A549 (cell line): ENCODE results near the gene UXS1. TPM values are rescaled to one million over a fixed set of nuclear protein-coding genes. Genes with fewer than 3 reads are reported as not detected.
"Not testable (repeated sequence)": the region's sequence is repeated elsewhere in the genome, so short reads cannot be mapped to it uniquely, and the experiment has no call there.

Experiments used
- ATAC-seq, 2 experiments: fragments of 200-7000 bp in 1 of 2; fragments of >200 bp in 1 of 2; cut with Nextera tagmentation in 1 of 2; cut with Tn5 transposase in 1 of 2; 3 replicates each; pipeline versions ENCODE4 v1.8.0 to v1.9.1; 2018 to 2020; ENCODE audit warnings: mild to moderate bottlenecking in 1 of 2, moderate library complexity in 1 of 2
- CTCF ChIA-PET: fragments of 300-600 bp; sonication (Branson Sonifier 250); formaldehyde crosslinking; extraction: SDS; loops from one replicate; lab custom pipeline; 2021; ENCODE audit warnings: antibody characterized with exemption, inconsistent platforms; lab: Yijun Ruan, JAX
- POLR2A ChIA-PET: fragments of 350-600 bp; formaldehyde crosslinking; extraction: SDS; loops from one replicate; lab custom pipeline; 2021; ENCODE audit warnings: antibody characterized with exemption, inconsistent platforms; lab: Yijun Ruan, JAX
- DNase-seq, 2 experiments: peaks; one replicate each; pipeline versions ENCODE4 v3.0.0 to v3.0.0-alpha.2; 2011 to 2016; ENCODE audit warnings: low read depth in 1 of 2, low spot score in 1 of 2
- FAIRE-seq: peaks from 2 replicates; lab custom pipeline; 2011; peaks lifted over from hg19 to GRCh38; lab: Jason Lieb, UNC
- H3K27ac ChIP-seq, 2 experiments: fragments of >200 bp; sonication (Bioruptor Twin); formaldehyde crosslinking; 3 replicates each; pipeline ENCODE4 v1.5.1; 2016 to 2017
- H3K4me1 ChIP-seq: fragments of >200 bp; sonication (Bioruptor Twin); formaldehyde crosslinking; 3 replicates; pipeline ENCODE4 v1.6.1; 2016
- H3K4me2 ChIP-seq: fragments of >200 bp; sonication (Bioruptor Twin); formaldehyde crosslinking; 3 replicates; pipeline ENCODE4 v1.6.1; 2016
- H3K4me3 ChIP-seq: fragments of >200 bp; sonication (Bioruptor Twin); formaldehyde crosslinking; 3 replicates; pipeline ENCODE4 v1.5.1; 2016
- H3K9me3 ChIP-seq: fragments of >200 bp; sonication (Bioruptor Twin); formaldehyde crosslinking; 3 replicates; pipeline ENCODE4 v1.6.1; 2016
- BCL3 ChIP-seq: fragments of >200 bp; sonication (Bioruptor Twin); formaldehyde crosslinking; IDR thresholded peaks from 3 replicates; pipeline ENCODE4 v1.6.1; 2016
- EHF ChIP-seq: fragments of 250-450 bp; sonication (Bioruptor Pico); IDR thresholded peaks from 2 replicates; pipeline ENCODE4 v1.5.0; 2020; ENCODE audit warnings: mild to moderate bottlenecking
- FOSB ChIP-seq: fragments of 250-450 bp; sonication (Bioruptor Pico); IDR thresholded peaks from 2 replicates; pipeline ENCODE4 v1.5.0; 2020; ENCODE audit warnings: mild to moderate bottlenecking, moderate library complexity
- HDAC2 ChIP-seq: fragments of 200-600 bp; sonication (generic); IDR thresholded peaks from 2 replicates; pipeline ENCODE4 v1.6.1; 2016
- HEYL ChIP-seq: fragments of 250-450 bp; sonication (Bioruptor Pico); IDR thresholded peaks from 2 replicates; pipeline ENCODE4 v1.8.0; 2021; ENCODE audit warnings: mild to moderate bottlenecking, moderate library complexity
- HOXB13 ChIP-seq: fragments of 250-450 bp; sonication (Bioruptor Pico); IDR thresholded peaks from 2 replicates; pipeline ENCODE4 v1.5.0; 2020; ENCODE audit warnings: low read depth, mild to moderate bottlenecking, moderate library complexity
- JUNB ChIP-seq: fragments of >200 bp; sonication (Bioruptor Twin); formaldehyde crosslinking; IDR thresholded peaks from 2 replicates; pipeline ENCODE4 v1.6.1; 2016
- KDM1A ChIP-seq: fragments of 200-600 bp; sonication (generic); IDR thresholded peaks from 2 replicates; pipeline ENCODE4 v1.6.1; 2016; ENCODE audit warnings: low read depth, mild to moderate bottlenecking
- MAFK ChIP-seq: fragments of 450-650 bp; IDR thresholded peaks from 2 replicates; pipeline ENCODE4 v1.6.1; 2014; ENCODE audit not compliant: partially characterized antibody
- MAZ ChIP-seq: fragments of 150-350 bp; IDR thresholded peaks from 2 replicates; pipeline ENCODE4 v1.6.1; 2014; ENCODE audit warnings: antibody characterized with exemption, low read depth, low read length, borderline replicate concordance
- NFE2L2 ChIP-seq: fragments of 150-350 bp; conservative IDR thresholded peaks from 2 replicates; pipeline ENCODE4 v1.6.1; 2014; ENCODE audit warnings: low read length
- PHF8 ChIP-seq: fragments of 200-600 bp; sonication (generic); IDR thresholded peaks from 2 replicates; pipeline ENCODE4 v1.6.1; 2016; ENCODE audit warnings: low read depth, mild to moderate bottlenecking, antibody characterized with exemption, moderate library complexity, borderline replicate concordance
- RAD21 ChIP-seq, 2 experiments: fragments of >200 bp in 1 of 2; sonication (Bioruptor Twin) in 1 of 2; formaldehyde crosslinking in 1 of 2; IDR thresholded peaks in 1 of 2; conservative IDR thresholded peaks in 1 of 2; 2 replicates in 1 of 2; 3 replicates in 1 of 2; pipeline ENCODE4 v1.6.1; 2012 to 2018; ENCODE audit warnings: inconsistent platforms in 1 of 2
- RARB ChIP-seq: fragments of 250-450 bp; sonication (Bioruptor Pico); IDR thresholded peaks from 2 replicates; pipeline ENCODE4 v1.8.0; 2021; ENCODE audit warnings: mild to moderate bottlenecking, moderate library complexity
- RCOR1 ChIP-seq: fragments of 150-350 bp; IDR thresholded peaks from 2 replicates; pipeline ENCODE4 v1.6.1; 2014; ENCODE audit warnings: antibody characterized with exemption, low read length, low read depth
- SMC3 ChIP-seq: fragments of >200 bp; sonication (Bioruptor Twin); formaldehyde crosslinking; IDR thresholded peaks from 3 replicates; pipeline ENCODE4 v1.6.1; 2018; ENCODE audit warnings: inconsistent platforms
- TFCP2L1 ChIP-seq: fragments of 250-450 bp; sonication (Bioruptor Pico); IDR thresholded peaks from 2 replicates; pipeline ENCODE4 v1.5.0; 2021; ENCODE audit warnings: mild to moderate bottlenecking
- ZC3H11A ChIP-seq: fragments of 450-650 bp; IDR thresholded peaks from 2 replicates; pipeline ENCODE4 v1.6.1; 2014; ENCODE audit warnings: antibody characterized with exemption, mild to moderate bottlenecking
- ZNF302 ChIP-seq: fragments of 250-450 bp; sonication (Bioruptor Pico); IDR thresholded peaks from 2 replicates; pipeline ENCODE4 v1.9.0; 2021; ENCODE audit warnings: inconsistent platforms, mild to moderate bottlenecking, moderate library complexity
- WGBS: methylation state at CpG from one replicate; pipeline ENCODE4 v1.1.6; 2017; ENCODE audit errors: missing lambda C conversion rate; 5-methylcytosine and 5-hydroxymethylcytosine counted together
- polyA plus RNA-seq, 4 experiments: library from polyadenylated mRNA; depleted of rRNA in 3 of 4; stranded (reverse); fragments of >200 nt; fragmentation: RNase III in 1 of 4; extraction: RNeasy Plus Mini Kit Qiagen cat#74134 plus additional on column Dnase treatment in 1 of 4; gene quantifications; 2 replicates in 3 of 4; 3 replicates in 1 of 4; pipeline ENCODE4 v1.2.3, GENCODE V29; 2011 to 2017
- TF ChIP-seq, protein P1 (sequence below): fragments of >200 bp; sonication (Bioruptor Twin); formaldehyde crosslinking; IDR thresholded peaks from 3 replicates; pipeline ENCODE4 v1.5.1; 2016
- TF ChIP-seq, protein P2 (sequence below): fragments of 200-600 bp; sonication (generic); IDR thresholded peaks from 2 replicates; pipeline ENCODE4 v1.6.1; 2016; ENCODE audit warnings: antibody characterized with exemption, mild to moderate bottlenecking, moderate library complexity

The UXS1 gene
- polyA plus RNA-seq, 2 of the 4 experiments (the other 2 are of a cell fraction): 50.5 to 53.2 TPM

DNA sequence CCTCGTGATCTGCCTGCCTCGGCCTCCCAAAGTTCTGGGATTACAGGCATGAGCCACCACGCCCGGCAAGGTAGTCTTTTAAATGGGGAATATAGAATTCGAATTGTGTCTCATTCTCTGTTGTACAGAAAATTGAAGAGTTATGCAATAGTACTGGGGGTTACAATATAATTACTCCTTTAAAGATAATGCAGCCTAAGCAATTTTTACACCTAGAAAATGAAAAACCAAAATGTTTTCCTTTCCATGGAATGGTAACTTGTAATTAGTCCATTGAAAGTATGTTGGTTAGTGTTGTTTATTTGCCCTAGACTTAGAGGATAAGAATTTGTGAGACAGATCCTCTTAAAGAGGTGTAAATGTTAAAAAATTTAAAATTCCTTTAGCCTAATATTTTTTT, 28.0 kb upstream of the UXS1 start:
- FAIRE-seq, ATAC-seq, H3K27ac ChIP-seq, CTCF ChIA-PET, H3K4me1 ChIP-seq, POLR2A ChIA-PET, H3K4me2 ChIP-seq, DNase-seq: not testable (repeated sequence)
- 73% methylated on average over 5 of the region's 5 CpGs for WGBS
- TF ChIP-seq MAFK: peak; percentile 64
- TF ChIP-seq, all 56 proteins: peak for 1; not testable (repeated sequence) for 55
- not testable (repeated sequence) for H3K4me3 ChIP-seq, H3K9me3 ChIP-seq

DNA sequence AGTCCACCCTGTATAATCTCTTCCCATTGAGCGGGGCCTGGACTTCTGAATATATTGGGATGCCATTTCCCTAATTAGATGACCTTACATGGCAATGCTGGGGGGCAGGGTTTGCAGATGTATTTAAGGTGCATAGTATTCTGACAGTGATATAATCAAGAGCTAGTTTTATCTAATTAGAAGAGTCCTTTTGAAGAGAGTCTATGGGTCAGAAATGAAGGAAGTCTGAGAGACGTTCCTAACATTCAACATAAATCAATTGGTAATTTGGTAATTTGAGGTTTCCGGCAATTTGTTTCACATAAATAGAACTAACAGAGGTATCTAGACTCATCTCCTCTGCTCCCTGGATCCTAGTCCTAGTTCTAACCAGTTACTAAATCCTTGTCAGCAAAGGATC, 25.7 kb upstream of the UXS1 start:
- POLR2A ChIA-PET: no interaction called here
- no peak for DNase-seq
- Histone ChIP-seq H3K4me2 (no peak overlapping the region), H3K4me3 (no peak overlapping the region), H3K27ac (no peak overlapping the region), H3K9me3 (peaks cover 2% of the 10 kb centered on the region; the same call in 1 of the 3 replicates), H3K4me1 (no peaks in the 10 kb centered on the region)
- 56% methylated on average over 3 of the region's 3 CpGs for WGBS
- no peak for FAIRE-seq
- no peak for ATAC-seq
- TF ChIP-seq SMC3 (no peak), PHF8 (no peak), RARB (CRISPR knock-in tag) (no peak), HDAC2 (no peak), ZC3H11A (no peak), NFE2L2 (no peak), EHF (CRISPR knock-in tag) (no peak), MAFK (no peak), BCL3 (no peak), HEYL (CRISPR knock-in tag) (no peak), ZNF302 (no peak), JUNB (no peak), FOSB (CRISPR knock-in tag) (no peak), KDM1A (no peak)
- TF ChIP-seq, protein P1, sequence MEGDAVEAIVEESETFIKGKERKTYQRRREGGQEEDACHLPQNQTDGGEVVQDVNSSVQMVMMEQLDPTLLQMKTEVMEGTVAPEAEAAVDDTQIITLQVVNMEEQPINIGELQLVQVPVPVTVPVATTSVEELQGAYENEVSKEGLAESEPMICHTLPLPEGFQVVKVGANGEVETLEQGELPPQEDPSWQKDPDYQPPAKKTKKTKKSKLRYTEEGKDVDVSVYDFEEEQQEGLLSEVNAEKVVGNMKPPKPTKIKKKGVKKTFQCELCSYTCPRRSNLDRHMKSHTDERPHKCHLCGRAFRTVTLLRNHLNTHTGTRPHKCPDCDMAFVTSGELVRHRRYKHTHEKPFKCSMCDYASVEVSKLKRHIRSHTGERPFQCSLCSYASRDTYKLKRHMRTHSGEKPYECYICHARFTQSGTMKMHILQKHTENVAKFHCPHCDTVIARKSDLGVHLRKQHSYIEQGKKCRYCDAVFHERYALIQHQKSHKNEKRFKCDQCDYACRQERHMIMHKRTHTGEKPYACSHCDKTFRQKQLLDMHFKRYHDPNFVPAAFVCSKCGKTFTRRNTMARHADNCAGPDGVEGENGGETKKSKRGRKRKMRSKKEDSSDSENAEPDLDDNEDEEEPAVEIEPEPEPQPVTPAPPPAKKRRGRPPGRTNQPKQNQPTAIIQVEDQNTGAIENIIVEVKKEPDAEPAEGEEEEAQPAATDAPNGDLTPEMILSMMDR: no peak
- CTCF ChIA-PET: no interaction called here

- FAIRE-seq, H3K27ac ChIP-seq, H3K4me1 ChIP-seq, POLR2A ChIA-PET, H3K4me2 ChIP-seq, ATAC-seq, H3K4me3 ChIP-seq, DNase-seq, H3K9me3 ChIP-seq, CTCF ChIA-PET: not testable (repeated sequence)
- WGBS: 64% methylated on average over 6 of the region's 8 CpGs
Measured at GRCh38 chr2:106219157-106219556, 25.1 kb upstream of the UXS1 start.

- no peak for DNase-seq
- Histone ChIP-seq H3K27ac (no peak overlapping the region), H3K4me2 (no peak overlapping the region), H3K4me1 (no peaks in the 10 kb centered on the region), H3K4me3 (no peak overlapping the region), H3K9me3 (peaks cover 18% of the 10 kb centered on the region; the same call in 2 of the 3 replicates)
- FAIRE-seq: no peak
- 25% methylated on average over 2 of the region's 2 CpGs for WGBS
- POLR2A ChIA-PET: no interaction called here
- CTCF ChIA-PET: interaction anchor here (1.2 kb wide), 1 partner anchor 105 kb away, joined by 3 read pairs; no protein-coding TSS in a partner anchor
- no peak for ATAC-seq
- TF ChIP-seq RAD21 (conservative IDR thresholded peaks at IDR 0.05 in 1 of 2, IDR thresholded peaks at IDR 0.05 in 1 of 2) (no peak), TFCP2L1 (no peak), EHF (CRISPR knock-in tag) (no peak), HOXB13 (no peak), RCOR1 (no peak), ZNF302 (no peak), MAZ (no peak), MAFK (no peak)
- TF ChIP-seq, protein P2, sequence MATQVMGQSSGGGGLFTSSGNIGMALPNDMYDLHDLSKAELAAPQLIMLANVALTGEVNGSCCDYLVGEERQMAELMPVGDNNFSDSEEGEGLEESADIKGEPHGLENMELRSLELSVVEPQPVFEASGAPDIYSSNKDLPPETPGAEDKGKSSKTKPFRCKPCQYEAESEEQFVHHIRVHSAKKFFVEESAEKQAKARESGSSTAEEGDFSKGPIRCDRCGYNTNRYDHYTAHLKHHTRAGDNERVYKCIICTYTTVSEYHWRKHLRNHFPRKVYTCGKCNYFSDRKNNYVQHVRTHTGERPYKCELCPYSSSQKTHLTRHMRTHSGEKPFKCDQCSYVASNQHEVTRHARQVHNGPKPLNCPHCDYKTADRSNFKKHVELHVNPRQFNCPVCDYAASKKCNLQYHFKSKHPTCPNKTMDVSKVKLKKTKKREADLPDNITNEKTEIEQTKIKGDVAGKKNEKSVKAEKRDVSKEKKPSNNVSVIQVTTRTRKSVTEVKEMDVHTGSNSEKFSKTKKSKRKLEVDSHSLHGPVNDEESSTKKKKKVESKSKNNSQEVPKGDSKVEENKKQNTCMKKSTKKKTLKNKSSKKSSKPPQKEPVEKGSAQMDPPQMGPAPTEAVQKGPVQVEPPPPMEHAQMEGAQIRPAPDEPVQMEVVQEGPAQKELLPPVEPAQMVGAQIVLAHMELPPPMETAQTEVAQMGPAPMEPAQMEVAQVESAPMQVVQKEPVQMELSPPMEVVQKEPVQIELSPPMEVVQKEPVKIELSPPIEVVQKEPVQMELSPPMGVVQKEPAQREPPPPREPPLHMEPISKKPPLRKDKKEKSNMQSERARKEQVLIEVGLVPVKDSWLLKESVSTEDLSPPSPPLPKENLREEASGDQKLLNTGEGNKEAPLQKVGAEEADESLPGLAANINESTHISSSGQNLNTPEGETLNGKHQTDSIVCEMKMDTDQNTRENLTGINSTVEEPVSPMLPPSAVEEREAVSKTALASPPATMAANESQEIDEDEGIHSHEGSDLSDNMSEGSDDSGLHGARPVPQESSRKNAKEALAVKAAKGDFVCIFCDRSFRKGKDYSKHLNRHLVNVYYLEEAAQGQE: no peak
Measured at GRCh38 chr2:106208874-106209273, 14.8 kb upstream of the UXS1 start.
